Hepatocyte (in vitro differentiated cells): ENCODE data around the gene COL8A2. TPM values are rescaled to one million over a fixed set of nuclear protein-coding genes. Genes with fewer than 3 reads are reported as not detected.

ENCODE experiments used
- DNase-seq: peaks from one replicate; pipeline ENCODE4 v3.0.0-alpha.2; 2016; ENCODE audit warnings: low spot score
- H2AFZ ChIP-seq: fragments of 200-600 bp; sonication (generic); 2 replicates; pipeline ENCODE4 v1.6.0; 2016; ENCODE audit warnings: antibody characterized with exemption, mild to moderate bottlenecking
- H3K27ac ChIP-seq: fragments of 200-600 bp; sonication (generic); 2 replicates; pipeline ENCODE4 v1.5.1; 2016; ENCODE audit warnings: mild to moderate bottlenecking
- H3K27me3 ChIP-seq: fragments of 200-600 bp; sonication (generic); 2 replicates; pipeline ENCODE4 v1.6.1; 2016
- H3K36me3 ChIP-seq: fragments of 200-600 bp; sonication (generic); replicated peaks from 2 replicates; pipeline ENCODE4 v1.5.1; 2016; ENCODE audit warnings: low read depth; ENCODE audit not compliant: insufficient read depth
- H3K4me1 ChIP-seq: fragments of 200-600 bp; sonication (generic); 2 replicates; pipeline ENCODE4 v1.5.1; 2016; ENCODE audit warnings: mild to moderate bottlenecking, moderate library complexity; ENCODE audit not compliant: insufficient read depth
- H3K4me2 ChIP-seq: fragments of 200-600 bp; sonication (generic); 2 replicates; pipeline ENCODE4 v1.6.0; 2016
- H3K4me3 ChIP-seq: fragments of 200-600 bp; sonication (generic); 2 replicates; pipeline ENCODE4 v1.5.1; 2016; ENCODE audit warnings: mild to moderate bottlenecking
- H3K79me2 ChIP-seq: fragments of 200-600 bp; sonication (generic); 2 replicates; pipeline ENCODE4 v1.6.0; 2017; ENCODE audit warnings: mild to moderate bottlenecking
- H3K9me2 ChIP-seq: fragments of 200-600 bp; sonication (generic); replicated peaks from 2 replicates; pipeline ENCODE4 v1.6.0; 2017; ENCODE audit warnings: mild to moderate bottlenecking; ENCODE audit not compliant: insufficient read depth
- H3K9me3 ChIP-seq: fragments of 200-600 bp; sonication (generic); 2 replicates; pipeline ENCODE4 v1.5.1; 2016; ENCODE audit warnings: low read depth, mild to moderate bottlenecking
- H4K20me1 ChIP-seq: fragments of 200-600 bp; sonication (generic); 2 replicates; pipeline ENCODE4 v1.6.0; 2016; ENCODE audit warnings: mild to moderate bottlenecking; ENCODE audit not compliant: insufficient read depth, poor library complexity, severe bottlenecking
- EZH2 ChIP-seq: fragments of 200-600 bp; sonication (generic); IDR thresholded peaks from 2 replicates; pipeline ENCODE4 v1.6.1; 2016; ENCODE audit warnings: antibody characterized with exemption, mild to moderate bottlenecking, borderline replicate concordance
- EZH2phosphoT487 ChIP-seq: fragments of 200-600 bp; sonication (generic); IDR thresholded peaks from one replicate; pipeline ENCODE4 v1.6.1; 2018; ENCODE audit warnings: antibody characterized with exemption, mild to moderate bottlenecking, low read depth, moderate library complexity; ENCODE audit not compliant: unreplicated experiment, severe bottlenecking
- WGBS: methylation state at CpG from one replicate; pipeline ENCODE4 v1.1.6; 2016; ENCODE audit warnings: low lambda C conversion rate; ENCODE audit errors: missing lambda C conversion rate; 5-methylcytosine and 5-hydroxymethylcytosine counted together
- polyA plus RNA-seq: library from polyadenylated mRNA; unstranded; fragments of >200 nt; fragmentation: Nextera tagmentation; extraction: Ambion mirVana; gene quantifications from 2 replicates; pipeline ENCODE4 v1.2.1, GENCODE V29; 2016
- total RNA-seq: library from RNA; depleted of rRNA; stranded (reverse); fragments of >200 nt; gene quantifications from 2 replicates; pipeline ENCODE4 v1.2.3, GENCODE V29; 2014
- TF ChIP-seq, protein P1 (sequence below): fragments of 200-600 bp; sonication (generic); IDR thresholded peaks from 2 replicates; pipeline ENCODE4 v1.5.1; 2016; ENCODE audit warnings: antibody characterized with exemption, mild to moderate bottlenecking; ENCODE audit not compliant: poor library complexity

The COL8A2 gene
- total and polyA plus RNA-seq, 2 experiments from 2014 or later = 44.8 to 59.4 TPM

DNA sequence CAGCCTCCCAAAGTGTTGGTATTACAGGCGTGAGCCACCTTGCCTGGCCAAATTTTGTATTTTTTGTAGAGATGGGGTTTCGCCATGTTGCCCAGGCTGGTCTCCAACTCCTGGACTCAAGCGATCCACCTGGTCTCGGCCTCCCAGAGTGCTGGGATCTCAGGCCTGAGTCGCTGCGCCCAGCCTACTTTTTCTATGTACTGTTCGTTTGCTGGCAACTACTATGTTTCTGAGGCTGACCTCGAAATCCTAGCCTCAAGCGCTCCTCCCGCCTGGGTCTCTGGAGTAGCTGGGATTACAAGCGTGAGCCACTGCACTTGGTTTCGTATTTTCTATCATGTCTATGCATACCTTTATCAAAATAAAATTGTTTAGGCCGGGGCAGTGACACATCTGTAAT lies 41.8 kb downstream of the COL8A2 start:
- no peak for DNase-seq
- H4K20me1 ChIP-seq = no peaks in the 10 kb centered on the region
- WGBS = 94% methylated on average over 13 of the region's 13 CpGs

DNA sequence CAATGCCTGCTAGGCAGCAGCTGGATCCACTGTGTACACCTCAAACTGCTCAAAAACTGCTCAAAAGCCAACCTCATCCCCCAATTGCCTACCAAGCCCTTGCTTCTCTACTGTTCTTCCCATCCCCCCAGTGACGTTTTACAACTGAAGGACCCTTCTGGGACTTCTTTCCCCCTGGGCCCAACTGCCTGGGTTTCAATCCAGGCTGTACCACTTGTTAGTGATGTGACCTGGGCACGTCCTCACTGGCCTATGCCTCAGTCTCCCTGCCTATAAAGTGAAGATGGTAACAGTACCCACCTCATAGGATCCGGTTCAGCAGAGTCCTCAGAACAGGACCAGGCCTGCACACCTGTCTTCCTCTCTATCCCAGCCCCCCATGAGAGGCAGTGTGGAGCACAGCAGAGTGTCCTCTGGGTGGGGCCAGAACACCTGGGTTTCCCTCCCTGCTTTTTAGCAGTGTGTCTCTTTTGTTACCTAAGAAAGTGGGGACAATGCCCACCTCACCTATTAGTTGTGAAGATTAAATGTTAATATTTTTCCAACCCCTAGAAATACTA lies 43.0 kb downstream of the COL8A2 start:
- no peak overlapping the region for H3K4me2 ChIP-seq
- H3K27me3 ChIP-seq = no peaks in the 10 kb centered on the region
- 82% methylated on average over 3 of the region's 3 CpGs for WGBS
- H3K79me2 ChIP-seq = no peaks in the 10 kb centered on the region
- no peak overlapping the region for H3K27ac ChIP-seq
- no peaks in the 10 kb centered on the region for H3K9me3 ChIP-seq
- H3K36me3 ChIP-seq = no peaks in the 10 kb centered on the region
- TF ChIP-seq EZH2phosphoT487 (no peak), EZH2 (no peak)
- TF ChIP-seq, protein P1, sequence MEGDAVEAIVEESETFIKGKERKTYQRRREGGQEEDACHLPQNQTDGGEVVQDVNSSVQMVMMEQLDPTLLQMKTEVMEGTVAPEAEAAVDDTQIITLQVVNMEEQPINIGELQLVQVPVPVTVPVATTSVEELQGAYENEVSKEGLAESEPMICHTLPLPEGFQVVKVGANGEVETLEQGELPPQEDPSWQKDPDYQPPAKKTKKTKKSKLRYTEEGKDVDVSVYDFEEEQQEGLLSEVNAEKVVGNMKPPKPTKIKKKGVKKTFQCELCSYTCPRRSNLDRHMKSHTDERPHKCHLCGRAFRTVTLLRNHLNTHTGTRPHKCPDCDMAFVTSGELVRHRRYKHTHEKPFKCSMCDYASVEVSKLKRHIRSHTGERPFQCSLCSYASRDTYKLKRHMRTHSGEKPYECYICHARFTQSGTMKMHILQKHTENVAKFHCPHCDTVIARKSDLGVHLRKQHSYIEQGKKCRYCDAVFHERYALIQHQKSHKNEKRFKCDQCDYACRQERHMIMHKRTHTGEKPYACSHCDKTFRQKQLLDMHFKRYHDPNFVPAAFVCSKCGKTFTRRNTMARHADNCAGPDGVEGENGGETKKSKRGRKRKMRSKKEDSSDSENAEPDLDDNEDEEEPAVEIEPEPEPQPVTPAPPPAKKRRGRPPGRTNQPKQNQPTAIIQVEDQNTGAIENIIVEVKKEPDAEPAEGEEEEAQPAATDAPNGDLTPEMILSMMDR = no peak
- H2AFZ ChIP-seq = no peak overlapping the region
- peaks cover 4% of the 10 kb centered on the region for H3K4me1 ChIP-seq
- no peak for DNase-seq
- H3K4me3 ChIP-seq = no peak overlapping the region
- no peaks in the 10 kb centered on the region for H4K20me1 ChIP-seq
- no peaks in the 10 kb centered on the region for H3K9me2 ChIP-seq

More for the DNA sequence above, 41.8 kb downstream of the COL8A2 start:
- peak overlapping the region; percentile 97 for H3K4me2 ChIP-seq
- no peaks in the 10 kb centered on the region for H3K9me3 ChIP-seq
- no peaks in the 10 kb centered on the region for H3K27me3 ChIP-seq
- H3K9me2 ChIP-seq = no peaks in the 10 kb centered on the region
- H2AFZ ChIP-seq = peak overlapping the region; percentile 84
- no peaks in the 10 kb centered on the region for H3K79me2 ChIP-seq
- no peaks in the 10 kb centered on the region for H3K36me3 ChIP-seq
- TF ChIP-seq, protein P1 = no peak
- no peak for TF ChIP-seq EZH2phosphoT487
- TF ChIP-seq EZH2 = no peak
- H3K4me1 ChIP-seq = peaks cover 5% of the 10 kb centered on the region
- no peak overlapping the region for H3K4me3 ChIP-seq
- no peak overlapping the region for H3K27ac ChIP-seq

DNA sequence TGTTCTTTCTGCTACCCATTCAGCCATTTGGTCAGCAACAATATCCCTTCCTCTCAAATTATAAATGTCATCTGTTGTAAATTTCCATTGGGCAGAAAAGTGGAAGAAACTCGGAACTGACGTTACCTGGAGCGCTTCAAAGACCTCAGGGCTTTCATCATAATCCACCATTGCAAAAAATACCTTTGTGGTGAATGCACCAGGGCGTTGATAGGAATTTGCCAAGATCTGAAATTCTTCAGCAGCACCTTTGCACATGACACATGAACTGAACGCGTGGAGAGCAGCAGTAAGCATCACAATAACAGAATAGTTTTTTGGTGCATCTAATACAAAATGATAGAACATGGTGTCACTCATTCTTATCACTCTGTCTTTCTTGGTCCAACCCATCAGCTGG lies 44.2 kb downstream of the COL8A2 start:
- Histone ChIP-seq H3K27ac (no peak overlapping the region), H3K4me1 (peaks cover 4% of the 10 kb centered on the region), H4K20me1 (no peaks in the 10 kb centered on the region), H2AFZ (no peak overlapping the region), H3K27me3 (no peaks in the 10 kb centered on the region), H3K9me3 (no peaks in the 10 kb centered on the region), H3K4me3 (no peak overlapping the region), H3K9me2 (no peaks in the 10 kb centered on the region), H3K79me2 (no peaks in the 10 kb centered on the region), H3K4me2 (no peak overlapping the region), H3K36me3 (no peaks in the 10 kb centered on the region)
- TF ChIP-seq, protein P1 = no peak
- DNase-seq = no peak
- WGBS = 76% methylated on average over 6 of the region's 6 CpGs

DNA sequence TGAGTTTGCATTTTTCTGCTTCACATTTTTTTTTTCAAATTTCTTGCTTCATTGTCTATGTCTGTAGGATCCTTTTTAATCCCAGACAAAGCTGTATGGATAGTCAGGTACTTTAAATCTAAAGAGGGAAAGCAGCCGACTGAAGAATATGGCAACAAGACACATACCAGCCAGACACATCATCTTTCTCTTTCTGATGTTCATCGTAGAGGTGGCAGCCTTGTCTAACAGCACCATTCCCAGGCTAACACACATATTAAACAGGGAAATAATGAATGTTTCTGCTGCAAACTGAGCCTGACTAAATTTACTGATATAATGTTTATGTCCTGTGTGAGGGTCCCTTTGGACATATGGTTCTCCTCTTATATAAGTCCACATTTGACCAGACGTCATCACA lies 44.8 kb downstream of the COL8A2 start:
- no peak for DNase-seq
- Histone ChIP-seq H4K20me1 (no peaks in the 10 kb centered on the region), H3K79me2 (no peaks in the 10 kb centered on the region), H3K9me2 (no peaks in the 10 kb centered on the region), H3K36me3 (no peaks in the 10 kb centered on the region), H3K4me2 (no peak overlapping the region), H3K4me3 (no peak overlapping the region), H3K9me3 (no peaks in the 10 kb centered on the region), H3K27ac (no peak overlapping the region), H3K27me3 (no peaks in the 10 kb centered on the region), H2AFZ (no peak overlapping the region), H3K4me1 (peaks cover 4% of the 10 kb centered on the region)
- TF ChIP-seq, protein P1 = no peak
- TF ChIP-seq EZH2 = no peak
- WGBS = 72% methylated on average over 3 of the region's 3 CpGs
